CD4-positive, alpha-beta T cell treated with Interleukin-17A for 4 hours (primary cell): ENCODE results near the gene CD320.
"Not testable (repeated sequence)": the region's sequence is repeated elsewhere in the genome, so short reads cannot be mapped to it uniquely, and the experiment has no call there.

ENCODE experiments used
- DNase-seq: peaks from one replicate; pipeline ENCODE4 v3.0.0-alpha.2; 2020; ENCODE audit warnings: mixed read lengths

Gene CD320

DNA sequence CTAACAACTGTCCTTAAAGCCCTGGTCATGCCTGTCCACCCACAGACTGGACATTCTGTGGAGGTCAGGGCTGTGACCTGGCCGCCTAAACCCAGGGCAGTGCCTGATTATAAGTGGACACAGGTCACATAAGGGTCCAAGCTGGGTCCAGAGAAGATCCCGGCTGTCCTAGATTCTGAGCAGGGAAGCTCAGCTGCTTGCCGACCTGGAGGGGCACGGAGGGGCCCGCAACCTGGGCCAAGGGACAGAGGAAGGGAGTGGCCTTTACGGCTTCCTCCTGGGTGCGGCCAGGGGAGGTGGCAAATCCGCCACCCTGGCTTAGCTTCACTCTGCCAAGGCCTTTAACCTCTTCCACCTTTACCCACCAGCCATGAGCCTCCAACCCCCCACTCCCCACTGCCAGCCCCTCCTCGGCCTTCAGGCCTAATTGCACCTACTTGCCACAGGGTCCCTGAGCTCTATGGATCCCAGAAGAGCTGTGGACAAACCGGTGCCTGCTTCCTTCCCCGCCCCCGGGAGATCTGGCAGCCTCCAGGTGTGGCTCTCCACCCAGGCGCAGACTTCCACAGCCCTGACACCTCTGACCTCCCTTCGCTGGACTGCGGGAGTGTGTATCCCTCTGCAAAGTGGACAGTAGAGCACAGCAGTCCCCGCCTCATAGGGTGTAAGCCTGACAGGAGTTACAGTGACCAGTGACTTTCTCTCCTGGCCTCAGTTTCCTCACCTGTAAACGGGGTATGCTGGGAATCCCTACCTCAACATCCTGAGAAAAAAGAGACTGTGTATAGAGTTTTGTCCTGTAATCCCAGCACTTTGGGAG lies 1.7 kb downstream of the CD320 start:
- DNase-seq = no peak

- DNase-seq = no peak
Measured at GRCh38 chr19:8305798-8306197, 2.4 kb downstream of the CD320 start.

GRCh38 chr19:8304841-8305621 lies 3.1 kb downstream of the CD320 start:
- DNase-seq = no peak

DNA sequence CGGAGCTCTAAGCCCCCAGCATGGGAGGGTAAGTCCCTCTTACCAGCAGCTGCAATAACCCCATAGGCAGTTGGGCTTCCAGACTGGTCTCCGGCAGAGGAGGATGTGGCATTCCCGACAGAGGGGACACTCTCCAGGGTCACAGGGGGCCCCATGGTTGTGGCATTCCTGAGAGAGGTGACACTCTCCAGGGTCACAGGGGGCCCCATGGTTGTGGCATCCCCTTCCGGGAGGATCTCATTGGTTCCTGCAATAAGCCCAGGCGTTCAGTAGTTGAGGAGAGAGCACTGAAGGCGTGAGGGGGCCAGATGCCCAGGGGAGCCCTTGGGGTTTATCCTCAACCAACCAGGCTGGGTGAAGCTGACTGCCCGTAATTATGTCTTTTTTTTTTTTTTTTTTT lies 5.4 kb downstream of the CD320 start:
- DNase-seq = no peak

GRCh38 chr19:8302357-8302691 lies 5.8 kb downstream of the CD320 start:
- no peak for DNase-seq

- DNase-seq = not testable (repeated sequence)
Measured at GRCh38 chr19:8291337-8291736, 16.8 kb downstream of the CD320 start.

DNA sequence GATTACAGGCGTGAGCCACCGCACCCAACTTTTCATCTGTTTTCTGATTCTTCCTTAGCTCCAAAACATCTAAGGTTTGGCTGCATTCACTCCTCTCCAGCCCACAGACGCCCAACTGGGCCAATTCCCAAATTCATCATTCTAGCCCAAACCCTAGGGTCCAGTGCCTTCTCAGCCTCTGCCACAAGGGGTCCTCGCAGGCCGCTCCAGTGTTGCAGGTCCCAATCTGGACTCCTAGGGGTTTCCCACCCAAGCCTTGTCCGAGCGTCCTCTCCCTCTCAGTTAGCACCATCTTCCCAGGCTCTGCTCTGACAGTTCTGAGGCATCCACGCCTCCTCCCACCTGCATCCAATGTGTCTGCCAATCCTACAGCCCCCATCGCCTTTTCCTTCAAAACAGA lies 31.6 kb downstream of the CD320 start:
- DNase-seq = not testable (repeated sequence)

DNA sequence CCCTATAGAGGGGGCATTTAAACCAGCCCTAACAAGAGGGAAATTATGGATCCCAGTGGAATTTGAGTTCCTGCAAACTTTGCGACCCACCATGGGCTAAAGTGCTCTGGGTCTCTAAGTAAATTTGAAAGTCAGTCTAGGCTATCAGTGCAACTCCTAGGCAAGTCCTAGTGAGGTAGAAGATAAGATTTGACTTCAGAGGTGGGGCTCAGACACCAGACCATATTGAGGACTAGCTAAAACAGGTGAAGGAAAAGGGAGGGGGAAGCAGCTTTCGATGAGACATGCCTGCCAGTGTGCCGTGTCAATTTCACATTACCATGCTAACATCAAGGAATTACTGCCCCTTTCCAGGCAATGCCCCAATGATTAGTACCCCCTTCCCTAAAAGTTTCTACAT lies 38.4 kb downstream of the CD320 start:
- no peak for DNase-seq

DNA sequence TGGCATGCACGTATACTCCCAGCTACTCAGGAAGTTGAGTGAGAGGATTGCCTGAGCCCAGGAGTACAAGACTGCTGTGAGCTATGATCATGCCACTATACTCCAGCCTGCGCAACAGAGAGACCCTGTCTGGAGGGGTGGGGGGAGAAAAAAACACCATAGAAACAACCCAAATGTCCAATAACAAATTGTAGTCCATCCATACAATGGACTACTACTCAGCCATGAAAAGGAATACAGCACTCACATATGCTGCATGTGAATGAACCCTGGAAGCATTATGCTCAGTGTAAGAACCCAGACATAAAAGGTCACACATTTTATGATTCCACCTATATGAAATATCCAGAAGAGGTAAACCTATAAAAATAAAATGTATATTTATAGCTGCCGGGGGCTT lies 42.3 kb downstream of the CD320 start:
- no peak for DNase-seq

GRCh38 chr19:8264248-8264647 lies 43.9 kb downstream of the CD320 start:
- DNase-seq = not testable (repeated sequence)

GRCh38 chr19:8262431-8262830 lies 45.7 kb downstream of the CD320 start:
- no peak for DNase-seq

DNA sequence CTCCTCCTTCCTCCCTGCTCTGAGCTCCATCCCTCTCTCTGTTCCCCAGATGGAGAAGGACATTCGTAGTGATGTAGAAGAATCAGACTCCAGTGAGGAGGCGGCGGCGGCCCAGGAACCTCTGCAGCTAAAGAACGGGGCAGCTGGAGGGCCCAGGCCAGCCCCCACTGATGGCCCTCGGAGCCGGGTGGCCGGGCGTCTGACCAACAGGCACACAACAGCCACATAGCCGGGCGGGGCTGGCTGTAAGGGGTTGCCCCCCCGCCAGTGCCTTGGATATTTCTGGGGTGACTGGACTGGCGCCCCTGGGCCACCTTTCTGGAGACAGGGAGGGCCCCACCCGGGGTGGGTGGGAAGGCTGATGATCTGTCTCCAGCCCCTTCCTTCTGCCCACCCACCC lies 46.3 kb downstream of the CD320 start:
- no peak for DNase-seq

DNA sequence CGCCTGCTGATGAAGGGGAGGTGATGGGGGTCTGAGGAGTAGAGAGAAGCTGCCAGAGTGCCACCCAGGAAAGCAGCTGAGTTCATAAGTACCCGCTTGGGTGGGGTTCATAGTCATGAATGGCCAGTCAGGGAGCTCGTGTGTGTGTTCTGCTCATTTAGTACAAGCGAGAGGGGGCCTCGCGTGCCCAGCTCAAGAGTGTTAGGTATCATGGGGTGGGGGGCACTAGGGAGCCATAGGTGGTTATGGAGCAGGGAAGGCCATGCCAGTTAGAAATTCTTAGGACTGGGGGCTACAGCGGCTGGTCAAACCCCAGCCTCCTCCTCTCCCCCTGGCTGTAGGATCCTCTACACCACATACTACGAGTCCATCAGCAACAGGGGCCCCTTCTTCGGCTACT lies 46.8 kb downstream of the CD320 start:
- DNase-seq = no peak

DNA sequence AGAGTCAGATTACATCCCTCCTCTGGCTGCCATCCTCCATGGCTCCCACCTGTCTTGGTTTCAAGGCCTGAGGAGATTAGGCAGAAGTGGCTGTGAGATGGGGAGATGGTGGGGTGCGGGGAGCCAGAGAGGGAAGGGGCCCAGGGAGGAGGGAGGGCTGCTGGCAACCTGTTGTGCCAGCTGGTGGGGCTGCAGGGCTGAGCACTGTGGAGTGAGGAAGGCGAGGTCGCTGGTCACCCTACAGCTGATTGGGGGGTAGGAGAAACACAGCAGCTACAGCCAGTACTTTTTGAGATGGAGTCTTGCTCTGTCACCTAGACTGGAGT lies 48.3 kb downstream of the CD320 start:
- DNase-seq = no peak

DNA sequence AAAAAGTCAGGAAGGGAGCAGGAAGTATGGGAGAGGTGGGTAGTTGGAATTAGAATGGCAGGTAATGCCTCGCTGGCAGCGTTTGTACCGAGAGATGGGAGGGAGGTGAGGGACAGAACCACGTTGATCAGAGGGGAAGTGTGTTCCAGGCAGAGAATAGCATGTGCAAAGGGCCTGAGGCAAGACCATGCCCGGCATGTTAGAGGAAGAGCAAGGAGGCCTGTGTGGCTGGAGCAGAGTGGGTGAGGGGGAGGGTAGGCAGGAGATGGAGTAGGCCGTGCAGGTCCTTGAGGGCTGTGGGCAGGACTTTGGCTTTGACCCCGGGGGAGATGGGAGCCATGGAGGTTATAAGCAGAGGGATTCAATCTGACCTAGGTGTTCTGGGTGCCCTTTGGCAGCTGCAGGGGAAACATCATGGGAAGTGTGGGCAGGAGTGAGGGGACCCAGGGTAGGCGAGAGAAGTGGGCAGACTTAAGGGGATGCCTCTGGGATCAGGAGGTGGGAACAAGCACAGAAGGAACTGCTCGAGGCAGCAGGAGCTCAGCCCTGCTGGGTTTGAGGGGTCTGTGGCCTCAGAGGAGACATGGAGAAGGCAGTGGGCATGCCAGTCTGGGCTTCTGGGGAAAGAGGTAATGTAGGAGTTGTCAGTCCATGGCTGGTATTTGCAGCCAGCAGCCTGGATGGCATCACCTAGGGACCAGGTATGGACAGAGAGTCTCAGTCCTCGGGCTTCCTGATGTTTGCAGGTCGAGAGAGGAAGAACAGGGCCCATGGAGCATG lies 48.8 kb downstream of the CD320 start:
- DNase-seq = no peak

DNA sequence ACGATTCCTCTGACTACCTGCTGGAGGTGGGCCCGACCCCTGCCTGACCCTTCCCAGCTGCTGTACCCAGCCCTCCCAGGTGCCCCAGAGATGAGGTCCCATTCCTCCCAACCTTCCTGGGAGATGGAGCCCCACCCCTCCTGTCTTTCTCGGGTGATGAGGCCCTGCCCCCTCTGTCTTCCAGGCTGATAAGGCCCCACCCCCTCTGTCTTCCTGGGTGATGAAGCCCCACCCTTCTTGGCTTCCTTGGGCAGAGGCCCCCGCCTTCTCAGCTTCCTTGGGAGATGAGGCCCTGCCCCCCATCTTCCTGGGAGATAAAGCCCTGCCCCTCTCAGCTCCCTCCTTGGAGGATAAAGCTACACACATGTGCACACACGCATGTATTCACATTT lies 51.1 kb downstream of the CD320 start:
- no peak for DNase-seq

DNA sequence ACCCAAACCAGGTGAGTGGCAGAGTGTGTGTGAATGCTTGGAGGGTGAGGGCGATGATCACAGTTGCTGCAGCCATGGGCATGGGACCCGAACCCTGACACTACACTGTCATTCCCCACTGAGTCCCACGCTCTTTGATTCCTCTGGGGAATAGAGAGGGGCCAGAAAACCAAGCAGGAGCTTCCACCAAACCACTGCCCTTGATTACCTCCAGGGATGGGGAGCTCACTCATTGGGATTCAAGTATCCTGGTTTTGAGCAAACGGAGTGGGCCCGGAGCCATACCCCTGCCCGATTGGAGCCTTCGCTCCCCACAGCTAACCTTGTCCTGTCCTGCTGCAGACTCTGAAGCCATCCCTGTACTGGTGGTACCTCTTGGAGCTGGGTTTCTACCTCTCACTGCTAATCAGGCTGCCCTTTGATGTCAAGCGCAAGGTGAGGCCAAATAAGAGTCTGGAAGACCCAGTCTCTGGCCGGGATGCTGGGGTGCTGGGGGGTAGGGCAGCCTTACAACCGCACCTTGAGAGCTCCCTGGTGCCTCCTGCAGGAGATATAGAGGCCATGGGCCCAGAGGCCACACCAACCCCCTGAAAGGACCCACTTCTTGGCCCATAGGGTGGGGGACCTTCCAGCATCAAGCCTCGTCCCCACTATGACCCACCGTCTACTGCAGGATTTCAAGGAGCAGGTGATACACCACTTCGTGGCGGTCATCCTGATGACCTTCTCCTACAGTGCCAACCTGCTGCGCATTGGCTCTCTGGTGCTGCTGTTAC lies 51.7 kb downstream of the CD320 start:
- no peak for DNase-seq

GRCh38 chr19:8255426-8256125 lies 52.6 kb downstream of the CD320 start:
- DNase-seq = no peak

DNA sequence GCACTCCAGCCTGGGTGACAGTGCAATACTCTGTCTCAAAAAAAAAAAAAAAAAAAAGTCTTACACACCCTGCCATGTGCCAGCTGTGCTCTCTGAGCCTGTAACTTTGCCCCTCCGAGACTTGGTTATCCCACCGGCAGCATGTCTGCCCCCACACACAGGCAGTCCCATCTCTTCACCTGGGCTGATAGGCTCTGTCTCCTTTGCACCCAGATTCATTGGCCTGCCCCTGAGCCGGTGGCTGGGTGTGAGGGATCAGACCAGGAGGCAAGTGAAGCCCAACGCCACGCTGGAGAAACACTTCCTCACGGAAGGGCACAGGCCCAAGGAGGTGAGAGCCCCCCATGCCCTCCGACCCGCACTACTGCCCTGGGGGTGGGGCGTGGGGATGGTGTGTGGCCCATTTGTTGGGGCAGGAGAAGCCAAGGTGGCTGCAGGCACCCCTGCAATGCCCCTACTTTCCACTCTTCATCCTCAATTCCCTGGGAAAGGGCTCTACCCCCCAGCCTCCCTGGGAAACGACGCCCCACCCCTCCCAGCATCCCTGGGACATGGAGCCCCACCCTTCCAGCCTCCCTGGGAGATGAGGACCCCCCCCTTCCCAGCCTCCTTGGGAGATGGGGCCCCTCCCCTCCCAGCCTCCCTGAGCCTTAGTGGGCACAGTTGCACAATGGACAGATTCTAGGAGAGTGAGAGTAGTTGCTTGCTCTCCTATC lies 53.7 kb downstream of the CD320 start:
- no peak for DNase-seq

DNA sequence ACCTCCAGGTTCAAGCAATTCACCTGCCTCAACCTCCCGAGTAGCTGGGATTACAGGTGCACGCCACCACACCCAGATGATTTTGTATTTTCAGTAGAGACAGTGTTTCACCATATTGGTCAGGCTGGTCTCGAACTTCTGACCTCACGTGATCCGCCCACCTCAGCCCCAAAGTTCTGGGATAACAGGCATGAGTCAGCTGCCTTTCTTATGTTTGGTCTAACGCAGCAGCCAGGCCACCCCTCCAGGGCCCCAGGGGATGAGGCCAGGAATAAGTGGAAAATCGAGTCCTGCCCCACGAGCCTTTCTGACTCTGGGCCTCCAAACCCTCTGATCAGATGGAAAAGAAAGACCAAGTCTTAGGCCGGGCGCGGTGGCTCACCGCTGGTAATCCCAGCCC lies 54.5 kb downstream of the CD320 start:
- no peak for DNase-seq

- peak; percentile 91 for DNase-seq
Measured at GRCh38 chr19:8252922-8253589, 55.1 kb downstream of the CD320 start.
